Embryonic facial prominence (tissue), 1 donor: ENCODE results near the gene FRMD4A.
"Not testable (repeated sequence)": the region's sequence is repeated elsewhere in the genome, so short reads cannot be mapped to it uniquely, and the experiment has no call there.

Experiments
- DNase-seq: peaks from one replicate; pipeline ENCODE4 v3.0.0-alpha.2; 2016; ENCODE audit errors: extremely low spot score

Gene FRMD4A

GRCh38 chr10:13984647-13985155 lies 346.0 kb downstream of the FRMD4A start:
- no peak for DNase-seq

GRCh38 chr10:13983035-13983434 lies 347.7 kb downstream of the FRMD4A start:
- no peak for DNase-seq

- no peak for DNase-seq
These were observed 352.1 kb downstream of the FRMD4A start for GRCh38 chr10:13978533-13979115.

- DNase-seq: no peak
These were observed 352.7 kb downstream of the FRMD4A start for GRCh38 chr10:13977861-13978532.

- peak; percentile 59 for DNase-seq
These were observed 357.0 kb downstream of the FRMD4A start for GRCh38 chr10:13973742-13974141.

- no peak for DNase-seq
These were observed 358.1 kb downstream of the FRMD4A start for GRCh38 chr10:13972609-13973008.

GRCh38 chr10:13971601-13972475 lies 358.9 kb downstream of the FRMD4A start:
- no peak for DNase-seq

GRCh38 chr10:13970957-13971353 lies 359.8 kb downstream of the FRMD4A start:
- no peak for DNase-seq

GRCh38 chr10:13970236-13970956 lies 360.3 kb downstream of the FRMD4A start:
- DNase-seq: no peak

GRCh38 chr10:13969792-13970140 lies 361.0 kb downstream of the FRMD4A start:
- no peak for DNase-seq

GRCh38 chr10:13969118-13969791 lies 361.5 kb downstream of the FRMD4A start:
- no peak for DNase-seq

- DNase-seq: no peak
These were observed 368.9 kb downstream of the FRMD4A start for GRCh38 chr10:13961853-13962252.

- DNase-seq: no peak
These were observed 369.6 kb downstream of the FRMD4A start for GRCh38 chr10:13961097-13961496.

GRCh38 chr10:13960603-13961002 lies 370.1 kb downstream of the FRMD4A start:
- no peak for DNase-seq

GRCh38 chr10:13959443-13960359 lies 371.0 kb downstream of the FRMD4A start:
- DNase-seq: no peak

- no peak for DNase-seq
These were observed 372.9 kb downstream of the FRMD4A start for GRCh38 chr10:13957856-13958255.

GRCh38 chr10:13956826-13957225 lies 373.9 kb downstream of the FRMD4A start:
- no peak for DNase-seq

GRCh38 chr10:13955409-13956068 lies 375.2 kb downstream of the FRMD4A start:
- DNase-seq: no peak

- DNase-seq: not testable (repeated sequence)
These were observed 376.5 kb downstream of the FRMD4A start for GRCh38 chr10:13954195-13954594.

GRCh38 chr10:13953371-13953770 lies 377.4 kb downstream of the FRMD4A start:
- no peak for DNase-seq
